Left lung (tissue), 10 donors: ENCODE results near the gene ISYNA1. TPM values are rescaled to one million over a fixed set of nuclear protein-coding genes. Genes with fewer than 3 reads are reported as not detected.

Source experiments
- ATAC-seq: fragments of 200-7000 bp; cut with Tn5 transposase; one replicate; pipeline ENCODE4 v1.9.1; 2020; ENCODE audit warnings: moderate library complexity
- DNase-seq, 4 donors: peaks; one replicate each; pipeline ENCODE4 v3.0.0-alpha.2; 2013 to 2020
- H3K27ac ChIP-seq, 2 donors: fragments of 200-600 bp; sonication (generic) in 1 of 2; one replicate each; pipeline versions ENCODE4 v1.5.0 to v1.8.0; 2020 to 2021
- H3K27me3 ChIP-seq, 2 donors: fragments of 200-600 bp; sonication (generic) in 1 of 2; one replicate each; pipeline versions ENCODE4 v1.5.0 to v1.8.0; 2020 to 2021
- H3K36me3 ChIP-seq, 2 donors: fragments of 200-600 bp; sonication (generic) in 1 of 2; one replicate each; pipeline versions ENCODE4 v1.5.0 to v1.8.0; 2020 to 2021
- H3K4me1 ChIP-seq, 2 donors: fragments of 200-600 bp; one replicate each; pipeline ENCODE4 v1.8.0; 2021
- H3K4me3 ChIP-seq, 2 donors: fragments of 200-600 bp; sonication (generic) in 1 of 2; one replicate each; pipeline versions ENCODE4 v1.5.0 to v1.8.0; 2020 to 2021; ENCODE audit warnings: mild to moderate bottlenecking in 1 of 2
- H3K9me3 ChIP-seq, 2 donors: fragments of 200-600 bp; sonication (generic) in 1 of 2; one replicate each; pipeline versions ENCODE4 v1.5.0 to v1.8.0; 2020 to 2021
- CTCF ChIP-seq, 2 donors: fragments of 200-600 bp; sonication (generic) in 1 of 2; IDR thresholded peaks; one replicate each; pipeline versions ENCODE4 v1.5.0 to v1.8.0; 2021; ENCODE audit warnings: antibody characterized with exemption in 2 of 2
- intact Hi-C, 2 donors: fragments of 100-400 bp; cut with DNase I; formaldehyde crosslinking; loops; one replicate each; pipeline versions ENCODE4 v1.11.2 to v1.14.2; 2022
- polyA plus RNA-seq, 6 donors: library from polyadenylated mRNA; unstranded; fragments of 120-200 nt; gene quantifications; one replicate each; pipeline ENCODE4 v1.2.1, GENCODE V29; 2013; ENCODE audit not compliant: insufficient read length in 6 of 6
- total RNA-seq, 2 donors: library from RNA; stranded (reverse); fragmentation: NEBNext Ultra II Directional; extraction: Animal tissue kit (Norgen Biotek cat#: 25700); gene quantifications; one replicate each; pipeline ENCODE4 v1.2.1, GENCODE V29; 2021
- donor health status: DM: no; HTN: yes; CAD: no.
- donor health status: DM: no; HTN: no; CAD: no.

The ISYNA1 gene
- total and polyA plus RNA-seq, 8 donors: 22.8 to 159 (median 119) TPM

GRCh38 chr19:18417250-18418028 is 20.5 kb downstream of the ISYNA1 start:
- peak; percentile 58 for ATAC-seq

DNA sequence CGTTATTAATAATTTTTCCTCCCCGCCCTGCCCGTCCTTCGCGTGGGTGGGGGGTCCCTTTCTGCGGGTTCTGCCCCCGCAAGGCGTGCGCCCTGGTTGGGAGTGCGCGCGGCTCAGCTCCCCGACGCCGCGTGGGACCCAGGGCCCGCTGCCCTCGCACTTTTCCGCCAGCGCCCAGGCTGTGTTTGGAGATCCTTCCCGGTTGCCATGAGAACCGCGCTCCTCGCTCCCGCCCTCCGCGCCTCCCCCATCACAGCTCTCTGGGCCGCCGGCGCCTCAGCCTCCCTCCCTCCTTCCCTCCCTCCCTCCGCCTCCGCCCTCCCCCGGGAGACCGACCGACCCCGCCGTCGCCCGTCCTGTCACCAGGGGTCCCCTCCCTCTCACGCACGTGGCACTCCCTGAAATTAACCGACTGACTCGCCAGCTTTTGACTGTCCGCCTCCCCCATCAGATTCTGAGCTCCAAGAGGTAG is 21.1 kb downstream of the ISYNA1 start:
- H3K27ac ChIP-seq: peak overlapping the region; percentile 96 to 98
- H3K4me3 ChIP-seq: peak overlapping the region; percentile 21 to 58
- peaks cover 47 to 74% of the 10 kb centered on the region in 2 donors for H3K4me1 ChIP-seq
- TF ChIP-seq CTCF (IDR thresholded peaks at IDR 0.05): no peak
- intact Hi-C loops: no loop called here
- no peaks in the 10 kb centered on the region for H3K9me3 ChIP-seq
- H3K27me3 ChIP-seq: peaks cover 0 to 38% of the 10 kb centered on the region in 2 donors
- ATAC-seq (peak; percentile 66), DNase-seq (peak; percentile 93 to 97 (median 95))
- no peaks in the 10 kb centered on the region for H3K36me3 ChIP-seq

More at GRCh38 chr19:18417250-18418028, 20.5 kb downstream of the ISYNA1 start:
- Histone ChIP-seq H3K4me3 (peak overlapping the region; percentile 21 to 58), H3K27me3 (peaks cover 0 to 38% of the 10 kb centered on the region in 2 donors), H3K4me1 (peaks cover 47 to 75% of the 10 kb centered on the region in 2 donors), H3K36me3 (no peaks in the 10 kb centered on the region), H3K9me3 (no peaks in the 10 kb centered on the region), H3K27ac (peak overlapping the region; percentile 96 to 98)
- peak; percentile 80 to 95 (median 92) for DNase-seq
- intact Hi-C loops: no loop called here
- no peak for TF ChIP-seq CTCF (IDR thresholded peaks at IDR 0.05)

DNA sequence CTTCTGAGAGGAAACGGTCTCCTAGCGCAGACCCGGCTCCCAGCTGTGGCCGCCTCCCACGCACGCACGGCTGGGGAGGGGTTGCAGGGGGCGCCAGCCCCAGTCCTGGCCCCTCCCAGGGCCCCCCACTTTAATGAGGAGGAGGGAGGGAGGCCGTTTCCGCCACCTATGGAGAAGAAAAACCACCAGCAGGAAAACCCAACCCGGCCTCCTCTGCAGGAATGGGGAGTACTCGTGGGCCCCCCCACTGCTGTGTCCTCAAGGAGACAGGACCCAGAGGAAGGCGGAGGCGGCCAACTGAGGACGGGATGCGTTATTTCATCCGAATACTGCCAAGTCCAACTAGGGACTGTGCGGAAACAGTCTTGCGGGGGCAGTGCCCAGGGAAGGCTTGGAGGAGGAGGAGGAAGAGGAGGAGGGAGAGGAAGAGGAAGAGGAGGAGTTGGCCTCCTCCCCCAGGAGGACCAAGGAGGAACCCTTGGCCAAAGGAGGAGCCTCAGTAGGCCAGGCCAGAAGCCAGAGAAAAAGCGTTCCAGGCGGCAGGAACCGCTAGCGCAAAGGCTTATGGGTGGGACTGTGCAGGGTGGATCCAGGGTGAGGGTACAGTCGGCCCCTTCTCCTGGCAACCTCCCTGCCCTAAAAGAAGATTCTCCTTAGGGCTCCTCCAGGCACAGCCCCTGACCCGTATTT is 22.6 kb downstream of the ISYNA1 start:
- no peaks in the 10 kb centered on the region for H3K36me3 ChIP-seq
- H3K9me3 ChIP-seq: no peaks in the 10 kb centered on the region
- H3K4me3 ChIP-seq: peak overlapping the region; percentile 24 to 37
- peak overlapping the region; percentile 96 to 98 for H3K27ac ChIP-seq
- ATAC-seq: peak; percentile 2
- H3K27me3 ChIP-seq: peaks cover 0 to 37% of the 10 kb centered on the region in 2 donors
- peaks cover 42 to 64% of the 10 kb centered on the region in 2 donors for H3K4me1 ChIP-seq
- peak; percentile 76 to 86 (median 82) for DNase-seq
- TF ChIP-seq CTCF (IDR thresholded peaks at IDR 0.05): no peak
- intact Hi-C loops: no loop called here

GRCh38 chr19:18414504-18415177 is 23.3 kb downstream of the ISYNA1 start:
- no peak for TF ChIP-seq CTCF (IDR thresholded peaks at IDR 0.05)
- peaks cover 42 to 59% of the 10 kb centered on the region in 2 donors for H3K4me1 ChIP-seq
- peak overlapping the region; percentile 24 to 37 for H3K4me3 ChIP-seq
- H3K36me3 ChIP-seq: no peaks in the 10 kb centered on the region
- peaks cover 0 to 30% of the 10 kb centered on the region in 2 donors for H3K27me3 ChIP-seq
- DNase-seq (peak in 2 of 4 donors; percentile 55 to 63), ATAC-seq (no peak)
- H3K27ac ChIP-seq: peak overlapping the region; percentile 96 to 98
- no peaks in the 10 kb centered on the region for H3K9me3 ChIP-seq
- intact Hi-C loops: no loop called here
